Body of pancreas (tissue), 4 donors: ENCODE data around the gene PDYN.

Source experiments
- POLR2A ChIP-seq, 3 donors: fragments of 450-650 bp; IDR thresholded peaks; one replicate each; pipeline ENCODE4 v1.6.1; 2016; ENCODE audit warnings: antibody characterized with exemption in 3 of 3, mild to moderate bottlenecking in 2 of 3
- TF ChIP-seq, protein P1 (sequence below), 7 experiments: fragments of 450-650 bp in 4 of 7; fragments of 200-600 bp in 3 of 7; sonication (generic) in 3 of 7; IDR thresholded peaks; one replicate each; pipeline ENCODE4 v1.5.1; 2016 to 2019; ENCODE audit warnings: antibody characterized with exemption in 7 of 7

DNA sequence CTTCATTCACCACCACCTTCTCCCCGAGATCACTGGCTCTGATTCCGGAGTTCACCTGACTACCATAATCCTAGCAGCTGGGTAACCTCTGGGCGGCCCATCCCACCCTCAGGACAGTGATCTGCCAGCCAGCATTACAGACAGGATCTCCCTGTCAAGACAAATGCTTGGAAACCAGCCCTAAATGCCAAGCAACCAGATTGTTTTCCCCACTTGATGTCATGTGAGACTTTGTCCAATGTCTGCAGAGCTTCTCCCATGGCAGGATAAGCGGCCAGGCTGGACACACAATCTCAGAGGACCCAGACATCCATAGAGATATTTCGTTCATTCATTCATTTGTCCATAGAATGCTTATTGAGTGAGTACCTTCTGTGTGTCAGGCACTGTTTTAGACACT, 32.5 kb downstream of the PDYN start:
- TF ChIP-seq, protein P1, sequence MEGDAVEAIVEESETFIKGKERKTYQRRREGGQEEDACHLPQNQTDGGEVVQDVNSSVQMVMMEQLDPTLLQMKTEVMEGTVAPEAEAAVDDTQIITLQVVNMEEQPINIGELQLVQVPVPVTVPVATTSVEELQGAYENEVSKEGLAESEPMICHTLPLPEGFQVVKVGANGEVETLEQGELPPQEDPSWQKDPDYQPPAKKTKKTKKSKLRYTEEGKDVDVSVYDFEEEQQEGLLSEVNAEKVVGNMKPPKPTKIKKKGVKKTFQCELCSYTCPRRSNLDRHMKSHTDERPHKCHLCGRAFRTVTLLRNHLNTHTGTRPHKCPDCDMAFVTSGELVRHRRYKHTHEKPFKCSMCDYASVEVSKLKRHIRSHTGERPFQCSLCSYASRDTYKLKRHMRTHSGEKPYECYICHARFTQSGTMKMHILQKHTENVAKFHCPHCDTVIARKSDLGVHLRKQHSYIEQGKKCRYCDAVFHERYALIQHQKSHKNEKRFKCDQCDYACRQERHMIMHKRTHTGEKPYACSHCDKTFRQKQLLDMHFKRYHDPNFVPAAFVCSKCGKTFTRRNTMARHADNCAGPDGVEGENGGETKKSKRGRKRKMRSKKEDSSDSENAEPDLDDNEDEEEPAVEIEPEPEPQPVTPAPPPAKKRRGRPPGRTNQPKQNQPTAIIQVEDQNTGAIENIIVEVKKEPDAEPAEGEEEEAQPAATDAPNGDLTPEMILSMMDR (IDR thresholded peaks at IDR 0.05), result no peak
- TF ChIP-seq POLR2A (IDR thresholded peaks at IDR 0.05), result no peak
